Measurements from ENCODE around the gene SMIM5. TPM values are rescaled to one million over a fixed set of nuclear protein-coding genes. Genes with fewer than 3 reads are reported as not detected.
A peak's percentile ranks its signal among the peaks of the same experiment; 100 is the strongest.

Gene SMIM5
- total and polyA plus RNA-seq, 2 of the 13 experiments (the other 11 are each of a cell fraction or from before 2014, with no cell fraction given): not detected

GRCh38 chr17:75666959-75667790 lies 33.9 kb downstream of the SMIM5 start, which contains the start of the genes RECQL5 and SAP30BP (continued):
- TF ChIP-seq, protein P1, sequence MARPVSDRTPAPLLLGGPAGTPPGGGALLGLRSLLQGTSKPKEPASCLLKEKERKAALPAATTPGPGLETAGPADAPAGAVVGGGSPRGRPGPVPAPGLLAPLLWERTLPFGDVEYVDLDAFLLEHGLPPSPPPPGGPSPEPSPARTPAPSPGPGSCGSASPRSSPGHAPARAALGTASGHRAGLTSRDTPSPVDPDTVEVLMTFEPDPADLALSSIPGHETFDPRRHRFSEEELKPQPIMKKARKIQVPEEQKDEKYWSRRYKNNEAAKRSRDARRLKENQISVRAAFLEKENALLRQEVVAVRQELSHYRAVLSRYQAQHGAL (CRISPR knock-in tag; IDR thresholded peaks at IDR 0.05; ENCODE audit: not compliant biosample characterization): no peak
- TF ChIP-seq ZNF530 (CRISPR knock-in tag; IDR thresholded peaks at IDR 0.05; ENCODE audit: low read depth) (no peak), FOXA3 (CRISPR knock-in tag; IDR thresholded peaks at IDR 0.05) (no peak; the same call in 1 of the 2 replicates), KLF9 (CRISPR knock-in tag; IDR thresholded peaks at IDR 0.05; ENCODE audit: low read depth) (no peak), ZNF512 (CRISPR knock-in tag; IDR thresholded peaks at IDR 0.05) (no peak), ZFP41 (CRISPR knock-in tag; IDR thresholded peaks at IDR 0.05; ENCODE audit: borderline replicate concordance) (no peak), MAFG (CRISPR knock-in tag; IDR thresholded peaks at IDR 0.05) (no peak), PAF1 (CRISPR knock-in tag; IDR thresholded peaks at IDR 0.05) (no peak), HDAC6 (IDR thresholded peaks at IDR 0.05; ENCODE audit: low read depth, low read length) (no peak), HOXA9 (CRISPR knock-in tag; IDR thresholded peaks at IDR 0.05; ENCODE audit: borderline replicate concordance) (no peak), ZNF232 (CRISPR knock-in tag; IDR thresholded peaks at IDR 0.05; ENCODE audit: borderline replicate concordance) (0 out of 2 replicates have a peak, but pooled peaks have one; percentile 19), AKNA (CRISPR knock-in tag; IDR thresholded peaks at IDR 0.05; ENCODE audit: borderline replicate concordance) (no peak), NRL (CRISPR knock-in tag; IDR thresholded peaks at IDR 0.05; ENCODE audit: borderline replicate concordance) (peak; percentile 76; the same call in 1 of the 2 replicates), TCF7 (IDR thresholded peaks at IDR 0.05; ENCODE audit: low read depth) (no peak), ZNF772 (CRISPR knock-in tag; IDR thresholded peaks at IDR 0.05) (peak; percentile 60; the same call in 1 of the 2 replicates)
- TF ChIP-seq, protein P2, sequence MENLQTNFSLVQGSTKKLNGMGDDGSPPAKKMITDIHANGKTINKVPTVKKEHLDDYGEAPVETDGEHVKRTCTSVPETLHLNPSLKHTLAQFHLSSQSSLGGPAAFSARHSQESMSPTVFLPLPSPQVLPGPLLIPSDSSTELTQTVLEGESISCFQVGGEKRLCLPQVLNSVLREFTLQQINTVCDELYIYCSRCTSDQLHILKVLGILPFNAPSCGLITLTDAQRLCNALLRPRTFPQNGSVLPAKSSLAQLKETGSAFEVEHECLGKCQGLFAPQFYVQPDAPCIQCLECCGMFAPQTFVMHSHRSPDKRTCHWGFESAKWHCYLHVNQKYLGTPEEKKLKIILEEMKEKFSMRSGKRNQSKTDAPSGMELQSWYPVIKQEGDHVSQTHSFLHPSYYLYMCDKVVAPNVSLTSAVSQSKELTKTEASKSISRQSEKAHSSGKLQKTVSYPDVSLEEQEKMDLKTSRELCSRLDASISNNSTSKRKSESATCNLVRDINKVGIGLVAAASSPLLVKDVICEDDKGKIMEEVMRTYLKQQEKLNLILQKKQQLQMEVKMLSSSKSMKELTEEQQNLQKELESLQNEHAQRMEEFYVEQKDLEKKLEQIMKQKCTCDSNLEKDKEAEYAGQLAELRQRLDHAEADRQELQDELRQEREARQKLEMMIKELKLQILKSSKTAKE (CRISPR knock-in tag; IDR thresholded peaks at IDR 0.05; ENCODE audit: borderline replicate concordance): no peak
- TF ChIP-seq, protein P3, sequence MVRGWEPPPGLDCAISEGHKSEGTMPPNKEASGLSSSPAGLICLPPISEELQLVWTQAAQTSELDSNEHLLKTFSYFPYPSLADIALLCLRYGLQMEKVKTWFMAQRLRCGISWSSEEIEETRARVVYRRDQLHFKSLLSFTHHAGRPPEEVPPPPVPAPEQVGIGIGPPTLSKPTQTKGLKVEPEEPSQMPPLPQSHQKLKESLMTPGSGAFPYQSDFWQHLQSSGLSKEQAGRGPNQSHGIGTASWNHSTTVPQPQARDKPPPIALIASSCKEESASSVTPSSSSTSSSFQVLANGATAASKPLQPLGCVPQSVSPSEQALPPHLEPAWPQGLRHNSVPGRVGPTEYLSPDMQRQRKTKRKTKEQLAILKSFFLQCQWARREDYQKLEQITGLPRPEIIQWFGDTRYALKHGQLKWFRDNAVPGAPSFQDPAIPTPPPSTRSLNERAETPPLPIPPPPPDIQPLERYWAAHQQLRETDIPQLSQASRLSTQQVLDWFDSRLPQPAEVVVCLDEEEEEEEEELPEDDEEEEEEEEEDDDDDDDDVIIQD (CRISPR knock-in tag; IDR thresholded peaks at IDR 0.05; ENCODE audit: low read depth): no peak

All from HepG2 (cell line).